NT2/D1 (cell line): ENCODE measurements around the gene NUBP1.

Experiments
- SUZ12 ChIP-seq: IDR thresholded peaks from 2 replicates; pipeline ENCODE4 v1.6.1; 2011; ENCODE audit not compliant: insufficient read length, insufficient read depth; ENCODE audit errors: extremely low read depth
- YY1 ChIP-seq: IDR thresholded peaks from 2 replicates; pipeline ENCODE4 v1.6.1; 2011; ENCODE audit not compliant: insufficient read length, insufficient read depth
- ZNF274 ChIP-seq: IDR thresholded peaks from 2 replicates; pipeline ENCODE4 v1.6.1; 2011; ENCODE audit warnings: mild to moderate bottlenecking, low read depth, low read length

DNA sequence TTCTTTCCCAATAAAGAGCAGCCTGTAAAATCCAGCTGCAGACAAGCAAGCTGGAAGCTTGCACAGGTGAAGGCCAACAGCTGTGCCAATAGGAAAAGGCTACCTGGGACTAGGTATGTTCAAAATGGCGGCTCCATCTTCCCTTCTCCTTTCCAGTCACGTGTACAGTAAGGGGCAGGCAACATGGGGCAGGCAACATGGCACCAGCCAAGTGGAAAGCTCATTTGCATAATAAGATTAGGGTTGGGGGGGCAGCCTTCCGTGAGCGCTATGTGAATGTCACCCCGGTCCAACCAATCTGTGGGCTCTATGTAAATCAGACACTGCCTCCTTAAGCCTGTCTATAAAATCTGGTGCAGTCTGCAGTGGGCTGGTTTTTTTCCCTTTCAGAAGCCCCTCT, 43.7 kb downstream of the NUBP1 start:
- no peak for TF ChIP-seq YY1
- no peak for TF ChIP-seq SUZ12
- no peak for TF ChIP-seq ZNF274
